Endothelial cell of umbilical vein (primary cell): Measurements from ENCODE around the gene SPECC1L. TPM values are rescaled to one million over a fixed set of nuclear protein-coding genes. Genes with fewer than 3 reads are reported as not detected.

Experiments used
- BruUV-seq: library from RNA; stranded (reverse); fragments of 400-500 nt; replicated peaks from 2 replicates; lab custom pipeline; 2021; lab: Mats Ljungman, UMichigan
- CTCF ChIA-PET: fragments of 300-600, 350-600 bp; sonication (Branson Sonifier 250); formaldehyde crosslinking; loops from one replicate; lab custom pipeline; 2021; ENCODE audit warnings: antibody characterized with exemption, inconsistent platforms; lab: Charles Lee
- POLR2A ChIA-PET: fragments of 300-600, 350-600 bp; sonication (Branson Sonifier 250); formaldehyde crosslinking; loops from one replicate; lab custom pipeline; 2021; ENCODE audit warnings: antibody characterized with exemption, inconsistent platforms; lab: Charles Lee
- DNase-seq: peaks from one replicate; pipeline ENCODE4 v3.0.0-alpha.2; 2011; ENCODE audit warnings: low read depth, low spot score
- FAIRE-seq: peaks from 2 replicates; lab custom pipeline; 2011; peaks lifted over from hg19 to GRCh38; lab: Jason Lieb, UNC
- H2AFZ ChIP-seq: 2 replicates; pipeline ENCODE4 v1.6.0; 2012; ENCODE audit warnings: low read depth, low read length, control low read depth, inconsistent platforms
- H3K27ac ChIP-seq: 2 replicates; pipeline ENCODE4 v1.5.1; 2011; ENCODE audit warnings: low read depth, mild to moderate bottlenecking, control low read depth, low read length, moderate library complexity; ENCODE audit not compliant: insufficient read depth
- H3K27me3 ChIP-seq, 2 experiments: 2 replicates each; pipeline versions ENCODE4 v1.6.0 to v1.6.1; 2011; ENCODE audit warnings: low read length in 2 of 2, mixed read lengths in 1 of 2; ENCODE audit not compliant: control insufficient read depth in 2 of 2, insufficient read depth in 2 of 2
- H3K36me3 ChIP-seq, 2 experiments: 2 replicates in 1 of 2; 3 replicates in 1 of 2; pipeline ENCODE4 v1.5.1; 2011; ENCODE audit warnings: low read length in 2 of 2, mild to moderate bottlenecking in 1 of 2, moderate library complexity in 1 of 2; ENCODE audit not compliant: control insufficient read depth in 2 of 2, insufficient read depth in 2 of 2; ENCODE audit errors: extremely low read depth in 1 of 2
- H3K4me1 ChIP-seq: 3 replicates; pipeline ENCODE4 v1.5.1; 2011; ENCODE audit warnings: mild to moderate bottlenecking, low read length; ENCODE audit not compliant: control insufficient read depth, insufficient read depth; ENCODE audit errors: extremely low read depth
- H3K4me2 ChIP-seq: 2 replicates; pipeline ENCODE4 v1.6.1; 2011; ENCODE audit warnings: low read length, control low read depth, mixed read lengths; ENCODE audit not compliant: insufficient read depth
- H3K4me3 ChIP-seq, 3 experiments: fragments of 200-600 bp in 1 of 3; sonication (generic), shearing (Covaris generic) in 1 of 3; replicated peaks in 1 of 3; 2 replicates each; pipeline ENCODE4 v1.5.1; 2011 to 2016; ENCODE audit warnings: control low read depth in 3 of 3, low read length in 3 of 3, mild to moderate bottlenecking in 2 of 3, inconsistent platforms in 1 of 3, low read depth in 1 of 3, moderate library complexity in 1 of 3; ENCODE audit not compliant: insufficient read depth in 1 of 3
- H3K79me2 ChIP-seq: 2 replicates; pipeline ENCODE4 v1.6.0; 2012; ENCODE audit warnings: low read length, inconsistent platforms; ENCODE audit not compliant: control insufficient read depth, insufficient read depth
- H3K9ac ChIP-seq: replicated peaks from 2 replicates; pipeline ENCODE3; 2011; ENCODE audit warnings: low read length, control low read depth; ENCODE audit not compliant: insufficient read depth; ENCODE audit errors: extremely low read depth
- H3K9me1 ChIP-seq: replicated peaks from 3 replicates; pipeline ENCODE4 v1.6.0; 2011; ENCODE audit warnings: mild to moderate bottlenecking, low read length; ENCODE audit not compliant: control insufficient read depth, insufficient read depth; ENCODE audit errors: extremely low read depth
- H3K9me3 ChIP-seq: replicated peaks from 2 replicates; pipeline ENCODE4 v1.5.1; 2012; ENCODE audit warnings: low read length, inconsistent platforms; ENCODE audit not compliant: control insufficient read depth, insufficient read depth
- H4K20me1 ChIP-seq: replicated peaks from 2 replicates; pipeline ENCODE3; 2011; ENCODE audit warnings: mild to moderate bottlenecking, low read length; ENCODE audit not compliant: control insufficient read depth, insufficient read depth; ENCODE audit errors: extremely low read depth
- CTCF ChIP-seq, 2 donors: IDR thresholded peaks; 1 replicate in 1 of 2; 2 replicates in 1 of 2; pipeline ENCODE4 v1.5.1; 2011; ENCODE audit warnings: low read length in 2 of 2, mild to moderate bottlenecking in 2 of 2, moderate library complexity in 2 of 2, control low read depth in 1 of 2, inconsistent platforms in 1 of 2, low read depth in 1 of 2; ENCODE audit not compliant: insufficient read depth in 1 of 2; ENCODE audit errors: extremely low read depth in 1 of 2
- EZH2 ChIP-seq: IDR thresholded peaks from 2 replicates; pipeline ENCODE4 v1.6.1; 2012; ENCODE audit warnings: borderline replicate concordance, low read depth, mild to moderate bottlenecking, moderate library complexity, low read length, inconsistent platforms; ENCODE audit not compliant: severe bottlenecking
- FOS ChIP-seq: IDR thresholded peaks from 2 replicates; pipeline ENCODE4 v1.6.1; 2011; ENCODE audit warnings: mild to moderate bottlenecking, low read length, moderate library complexity, borderline replicate concordance; ENCODE audit not compliant: insufficient read depth
- GATA2 ChIP-seq: IDR thresholded peaks from 2 replicates; pipeline ENCODE4 v1.7.0; 2011; ENCODE audit warnings: low read depth, mild to moderate bottlenecking, moderate library complexity, mixed read lengths, low read length; ENCODE audit not compliant: insufficient read length, insufficient read depth
- JUN ChIP-seq: IDR thresholded peaks from 2 replicates; pipeline ENCODE4 v1.6.1; 2011; ENCODE audit warnings: borderline replicate concordance, low read depth; ENCODE audit not compliant: insufficient read length, insufficient read depth
- MAX ChIP-seq: IDR thresholded peaks from 2 replicates; pipeline ENCODE4 v1.6.1; 2011; ENCODE audit not compliant: insufficient read depth, insufficient read length
- MYC ChIP-seq: IDR thresholded peaks from one replicate; pipeline ENCODE4 v1.6.1; 2011; ENCODE audit warnings: mild to moderate bottlenecking, low read depth, low read length
- POLR2A ChIP-seq: IDR thresholded peaks from 2 replicates; pipeline ENCODE4 v1.6.1; 2012; ENCODE audit warnings: low read depth, mild to moderate bottlenecking, control low read depth, low read length
- POLR2AphosphoS5 ChIP-seq: IDR thresholded peaks from 2 replicates; pipeline ENCODE4 v1.6.1; 2012; ENCODE audit warnings: low read depth, mild to moderate bottlenecking, control low read depth, low read length, moderate library complexity; ENCODE audit not compliant: insufficient read depth
- dilution Hi-C: fragments of 300-500 bp; cut with MboI; formaldehyde crosslinking; loops from one replicate; pipeline ENCODE4 v1.15.0; 2019; ENCODE audit warnings: low sequenced_read_pairs; ENCODE audit not compliant: extremely low pct_ligation_motif_present
- intact Hi-C: fragments of 100-400 bp; cut with micrococcal nuclease; formaldehyde crosslinking; loops from one replicate; pipeline ENCODE4 v1.10.0; 2022
- polyA plus RNA-seq, 4 experiments: library from polyadenylated mRNA; depleted of rRNA in 3 of 4; stranded (reverse) in 3 of 4; unstranded in 1 of 4; fragments of >200 nt; gene quantifications; 2 replicates each; pipeline versions ENCODE4 v1.2.1 to v1.2.3, GENCODE V29; 2011 to 2012; ENCODE audit warnings: missing spikeins in 1 of 4
- total RNA-seq: library from RNA; stranded (reverse); gene quantifications from 2 replicates; pipeline ENCODE4 v1.2.3, GENCODE V29; 2021

The SPECC1L gene
- total and polyA plus RNA-seq, 2 donors (not counting 3 experiments of a cell fraction or from before 2014, with no cell fraction given) = 22.8 to 79.3 TPM

GRCh38 chr22:24435861-24436371 lies 165.3 kb downstream of the SPECC1L start:
- ChIA-PET POLR2A (no interaction called here), CTCF (interaction anchor here (1.4 to 1.5 kb wide), 3 partner anchors 12 to 67 kb away, joined by 4 to 5 read pairs (median 5); no protein-coding TSS in a partner anchor)
- Histone ChIP-seq H4K20me1 (no peaks in the 10 kb centered on the region), H3K9me3 (no peaks in the 10 kb centered on the region), H3K9ac (no peak overlapping the region), H3K4me1 (peaks cover 22% of the 10 kb centered on the region), H2AFZ (no peak overlapping the region), H3K79me2 (no peaks in the 10 kb centered on the region), H3K27ac (no peak overlapping the region), H3K27me3 (no peaks in the 10 kb centered on the region), H3K4me3 (no peak overlapping the region), H3K4me2 (no peak overlapping the region), H3K36me3 (peaks cover 0 to 3% of the 10 kb centered on the region in 2 experiments), H3K9me1 (no peaks in the 10 kb centered on the region)
- no TSS peak for BruUV-seq
- no peak for DNase-seq
- dilution Hi-C loops = no loop called here
- no peak for FAIRE-seq
- intact Hi-C loops = no loop called here
- no peak for TF ChIP-seq POLR2AphosphoS5
- TF ChIP-seq GATA2 = no peak
- no peak for TF ChIP-seq FOS
- no peak for TF ChIP-seq MAX
- no peak for TF ChIP-seq EZH2
- TF ChIP-seq POLR2A = no peak
- TF ChIP-seq CTCF (IDR thresholded peaks at IDR 0.05; ENCODE audit: extremely low read depth in 1 of 2, insufficient read depth in 1 of 2, low read depth in 1 of 2, low read length in 2 of 2) = no peak
- TF ChIP-seq MYC = no peak
- no peak for TF ChIP-seq JUN
